Nephron progenitor cell (in vitro differentiated cells): Measurements from ENCODE around the gene ATP6V0A1.
"Not testable (repeated sequence)": the region's sequence is repeated elsewhere in the genome, so short reads cannot be mapped to it uniquely, and the experiment has no call there.

ENCODE experiments used
- DNase-seq: peaks from one replicate; pipeline ENCODE4 v3.0.0; 2021
- H3K27ac Mint-ChIP-seq: 2 replicates; pipeline ENCODE4 v1.8.0; 2021; ENCODE audit warnings: mild to moderate bottlenecking, moderate library complexity, mixed read lengths
- H3K27me3 Mint-ChIP-seq: 2 replicates; pipeline ENCODE4 v1.8.0; 2021; ENCODE audit warnings: mild to moderate bottlenecking, low read depth, mixed read lengths; ENCODE audit not compliant: poor library complexity
- H3K36me3 Mint-ChIP-seq: 2 replicates; pipeline ENCODE4 v1.8.0; 2021; ENCODE audit warnings: low read depth, mixed read lengths
- H3K4me1 Mint-ChIP-seq: 2 replicates; pipeline ENCODE4 v1.8.0; 2021; ENCODE audit warnings: mixed read lengths
- H3K4me3 Mint-ChIP-seq: 2 replicates; pipeline ENCODE4 v1.8.0; 2021; ENCODE audit warnings: mild to moderate bottlenecking, moderate library complexity, mixed read lengths
- H3K9me3 Mint-ChIP-seq: 2 replicates; pipeline ENCODE4 v1.8.0; 2021; ENCODE audit warnings: mild to moderate bottlenecking, moderate library complexity, mixed read lengths
- TF ChIP-seq, protein P1 (sequence below): fragments of 200-600 bp; sonication (generic); IDR thresholded peaks from 2 replicates; pipeline ENCODE4 v1.5.0; 2021; ENCODE audit warnings: antibody characterized with exemption

ATP6V0A1 gene

DNA sequence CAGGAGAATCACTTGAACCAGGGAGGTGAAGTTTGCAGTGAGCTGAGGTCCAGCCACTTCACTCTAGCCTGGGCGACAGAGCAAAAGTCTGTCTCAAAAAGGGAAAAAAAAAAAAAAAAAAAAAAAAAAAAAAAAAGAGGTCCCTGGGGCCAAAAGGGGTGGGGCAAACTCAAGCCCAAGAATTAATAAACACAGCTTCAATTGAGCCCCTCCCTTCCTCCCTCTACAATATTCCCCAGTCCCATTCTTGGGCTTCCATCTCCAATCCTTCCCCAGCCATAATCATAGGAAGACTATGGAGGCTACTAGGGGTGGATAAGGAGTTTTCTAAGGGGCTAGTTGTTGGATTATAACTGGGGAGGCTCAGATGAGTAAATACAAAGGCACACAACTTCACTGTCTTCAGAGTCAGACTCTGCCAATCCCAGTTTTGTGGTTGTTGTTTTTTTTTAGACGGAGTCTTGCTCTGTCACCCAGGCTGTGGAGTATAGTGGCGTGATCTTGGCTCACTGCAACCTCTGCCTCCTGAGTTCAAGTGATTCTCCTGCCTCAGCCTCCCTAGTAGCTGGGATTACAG is 45.1 kb upstream of the ATP6V0A1 start:
- TF ChIP-seq, protein P1, sequence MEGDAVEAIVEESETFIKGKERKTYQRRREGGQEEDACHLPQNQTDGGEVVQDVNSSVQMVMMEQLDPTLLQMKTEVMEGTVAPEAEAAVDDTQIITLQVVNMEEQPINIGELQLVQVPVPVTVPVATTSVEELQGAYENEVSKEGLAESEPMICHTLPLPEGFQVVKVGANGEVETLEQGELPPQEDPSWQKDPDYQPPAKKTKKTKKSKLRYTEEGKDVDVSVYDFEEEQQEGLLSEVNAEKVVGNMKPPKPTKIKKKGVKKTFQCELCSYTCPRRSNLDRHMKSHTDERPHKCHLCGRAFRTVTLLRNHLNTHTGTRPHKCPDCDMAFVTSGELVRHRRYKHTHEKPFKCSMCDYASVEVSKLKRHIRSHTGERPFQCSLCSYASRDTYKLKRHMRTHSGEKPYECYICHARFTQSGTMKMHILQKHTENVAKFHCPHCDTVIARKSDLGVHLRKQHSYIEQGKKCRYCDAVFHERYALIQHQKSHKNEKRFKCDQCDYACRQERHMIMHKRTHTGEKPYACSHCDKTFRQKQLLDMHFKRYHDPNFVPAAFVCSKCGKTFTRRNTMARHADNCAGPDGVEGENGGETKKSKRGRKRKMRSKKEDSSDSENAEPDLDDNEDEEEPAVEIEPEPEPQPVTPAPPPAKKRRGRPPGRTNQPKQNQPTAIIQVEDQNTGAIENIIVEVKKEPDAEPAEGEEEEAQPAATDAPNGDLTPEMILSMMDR: no peak
- Mint-ChIP-seq H3K27me3 (no peaks in the 10 kb centered on the region), H3K9me3 (no peaks in the 10 kb centered on the region), H3K27ac (no peak overlapping the region), H3K4me3 (no peak overlapping the region), H3K4me1 (no peaks in the 10 kb centered on the region), H3K36me3 (no peaks in the 10 kb centered on the region)
- DNase-seq: no peak

- no peak for DNase-seq
- TF ChIP-seq, protein P1: no peak
- no peak overlapping the region for H3K4me3 Mint-ChIP-seq
- H3K9me3 Mint-ChIP-seq: no peaks in the 10 kb centered on the region
- no peaks in the 10 kb centered on the region for H3K36me3 Mint-ChIP-seq
- H3K4me1 Mint-ChIP-seq: peaks cover 4% of the 10 kb centered on the region
- no peak overlapping the region for H3K27ac Mint-ChIP-seq
- peaks cover 6% of the 10 kb centered on the region for H3K27me3 Mint-ChIP-seq
These were observed 43.8 kb upstream of the ATP6V0A1 start for GRCh38 chr17:42414704-42415409.

GRCh38 chr17:42417981-42418380 is 40.7 kb upstream of the ATP6V0A1 start:
- H3K9me3 Mint-ChIP-seq, H3K27ac Mint-ChIP-seq, H3K36me3 Mint-ChIP-seq, H3K4me3 Mint-ChIP-seq, DNase-seq: not testable (repeated sequence)
- Mint-ChIP-seq H3K4me1 (peaks cover 21% of the 10 kb centered on the region), H3K27me3 (peaks cover 37% of the 10 kb centered on the region)

- H3K27ac Mint-ChIP-seq: no peak overlapping the region
- H3K27me3 Mint-ChIP-seq: peaks cover 67% of the 10 kb centered on the region
These were observed 37.6 kb upstream of the ATP6V0A1 start for GRCh38 chr17:42421136-42421506.

GRCh38 chr17:42421507-42422338 is 37.0 kb upstream of the ATP6V0A1 start:
- Mint-ChIP-seq H3K36me3 (no peaks in the 10 kb centered on the region), H3K9me3 (no peaks in the 10 kb centered on the region), H3K4me3 (peak overlapping the region; percentile 84), H3K4me1 (peaks cover 30% of the 10 kb centered on the region), H3K27ac (no peak overlapping the region), H3K27me3 (peaks cover 71% of the 10 kb centered on the region)
- DNase-seq: peak; percentile 35
- TF ChIP-seq, protein P1: no peak

More at GRCh38 chr17:42421136-42421506, 37.6 kb upstream of the ATP6V0A1 start:
- Mint-ChIP-seq H3K4me1 (peaks cover 30% of the 10 kb centered on the region), H3K9me3 (no peaks in the 10 kb centered on the region), H3K36me3 (no peaks in the 10 kb centered on the region), H3K4me3 (peak overlapping the region; percentile 84)
- TF ChIP-seq, protein P1: no peak
- no peak for DNase-seq

GRCh38 chr17:42422412-42422957 is 36.2 kb upstream of the ATP6V0A1 start:
- Mint-ChIP-seq H3K27ac (no peak overlapping the region), H3K27me3 (peaks cover 74% of the 10 kb centered on the region), H3K4me3 (peak overlapping the region; percentile 87), H3K36me3 (no peaks in the 10 kb centered on the region), H3K4me1 (peaks cover 30% of the 10 kb centered on the region), H3K9me3 (no peaks in the 10 kb centered on the region)
- peak; percentile 45 for DNase-seq
- TF ChIP-seq, protein P1: no peak
